SKM-1 treated with dmso at 0.1 percent for 144 hours (cell line): ENCODE data around the gene MTHFD1L.
A peak's percentile ranks its signal among the peaks of the same experiment; 100 is the strongest.
"Not testable (repeated sequence)": the region's sequence is repeated elsewhere in the genome, so short reads cannot be mapped to it uniquely, and the experiment has no call there.

Experiments used
- DNase-seq: peaks from one replicate; lab custom pipeline; 2025; ENCODE audit not compliant: unreplicated experiment; lab: John Stamatoyannopoulos, UW

Gene MTHFD1L

GRCh38 chr6:151036869-151037680, 171.6 kb downstream of the MTHFD1L start:
- no peak for DNase-seq

- no peak for DNase-seq
Measured at GRCh38 chr6:151038616-151039015, 173.1 kb downstream of the MTHFD1L start.

GRCh38 chr6:151040888-151041521, 175.5 kb downstream of the MTHFD1L start:
- peak; percentile 71 for DNase-seq

GRCh38 chr6:151041686-151042085, 176.2 kb downstream of the MTHFD1L start:
- DNase-seq: no peak

- DNase-seq: not testable (repeated sequence)
Measured at GRCh38 chr6:151042911-151043330, 177.4 kb downstream of the MTHFD1L start.

GRCh38 chr6:151043944-151044343, 178.4 kb downstream of the MTHFD1L start:
- no peak for DNase-seq

- DNase-seq: no peak
Measured at GRCh38 chr6:151044465-151045441, 179.3 kb downstream of the MTHFD1L start.

- DNase-seq: not testable (repeated sequence)
Measured at GRCh38 chr6:151045511-151046222, 180.2 kb downstream of the MTHFD1L start.

- DNase-seq: no peak
Measured at GRCh38 chr6:151051164-151051563, 185.7 kb downstream of the MTHFD1L start.

- DNase-seq: no peak
Measured at GRCh38 chr6:151052021-151052646, 186.6 kb downstream of the MTHFD1L start.

GRCh38 chr6:151054306-151054705, 188.8 kb downstream of the MTHFD1L start:
- no peak for DNase-seq

GRCh38 chr6:151056230-151056907, 190.9 kb downstream of the MTHFD1L start:
- DNase-seq: no peak

- no peak for DNase-seq
Measured at GRCh38 chr6:151057061-151057460, 191.6 kb downstream of the MTHFD1L start.

- no peak for DNase-seq
Measured at GRCh38 chr6:151058021-151058733, 192.7 kb downstream of the MTHFD1L start.

GRCh38 chr6:151059612-151060095, 194.2 kb downstream of the MTHFD1L start:
- DNase-seq: no peak

- no peak for DNase-seq
Measured at GRCh38 chr6:151060096-151060765, 194.7 kb downstream of the MTHFD1L start.

GRCh38 chr6:151060766-151061531, 195.4 kb downstream of the MTHFD1L start:
- no peak for DNase-seq
